SK-N-SH treated with all-trans-retinoic acid at 6 μM for 48 hours (cell line): ENCODE results near the gene DUOX2.

Source experiments
- ATAC-seq: fragments of 200-7000 bp; cut with Tn5 transposase; 3 replicates; pipeline ENCODE4 v1.9.1; 2020; ENCODE audit warnings: mild to moderate bottlenecking, moderate library complexity
- ARNTL ChIP-seq: fragments of 450-650 bp; formaldehyde crosslinking; IDR thresholded peaks from 2 replicates; pipeline ENCODE4 v1.5.0; 2020; ENCODE audit warnings: low read depth, mild to moderate bottlenecking, moderate library complexity, borderline replicate concordance
- CREB5 ChIP-seq: fragments of 250-450 bp; sonication (Bioruptor Pico); IDR thresholded peaks from 2 replicates; pipeline ENCODE4 v1.5.1; 2020; ENCODE audit warnings: low read depth, mild to moderate bottlenecking, moderate library complexity
- CSDC2 ChIP-seq: fragments of 250-450 bp; sonication (Bioruptor Pico); IDR thresholded peaks from 2 replicates; pipeline ENCODE4 v1.5.0; 2020; ENCODE audit warnings: mild to moderate bottlenecking, moderate library complexity
- CSRNP3 ChIP-seq: fragments of 250-450 bp; sonication (Bioruptor Pico); IDR thresholded peaks from 2 replicates; pipeline ENCODE4 v1.5.1; 2021; ENCODE audit warnings: mild to moderate bottlenecking, moderate library complexity
- ESRRG ChIP-seq: fragments of 250-450 bp; sonication (Bioruptor Pico); IDR thresholded peaks from 2 replicates; pipeline ENCODE4 v1.6.1; 2021; ENCODE audit warnings: mild to moderate bottlenecking
- GLIS3 ChIP-seq: fragments of 250-450 bp; sonication (Bioruptor Pico); IDR thresholded peaks from 2 replicates; pipeline ENCODE4 v1.5.0; 2020; ENCODE audit warnings: mild to moderate bottlenecking, moderate library complexity
- ISL1 ChIP-seq: fragments of 250-450 bp; sonication (Bioruptor Pico); IDR thresholded peaks from 2 replicates; pipeline ENCODE4 v2.1.2; 2022; ENCODE audit warnings: mild to moderate bottlenecking, moderate library complexity
- OSR1 ChIP-seq: fragments of 250-450 bp; sonication (Bioruptor Pico); IDR thresholded peaks from 2 replicates; pipeline ENCODE4 v1.8.0; 2022; ENCODE audit warnings: moderate library complexity, mild to moderate bottlenecking, inconsistent platforms
- PATZ1 ChIP-seq: fragments of 250-450 bp; sonication (Bioruptor Pico); IDR thresholded peaks from 2 replicates; pipeline ENCODE4 v1.8.0; 2020; ENCODE audit warnings: mild to moderate bottlenecking, moderate library complexity, borderline replicate concordance
- POU6F1 ChIP-seq: fragments of 250-450 bp; sonication (Bioruptor Pico); IDR thresholded peaks from 2 replicates; pipeline ENCODE4 v1.8.0; 2021; ENCODE audit warnings: low read depth, mild to moderate bottlenecking, moderate library complexity, borderline replicate concordance
- PPARA ChIP-seq: fragments of 250-450 bp; sonication (Bioruptor Pico); IDR thresholded peaks from 2 replicates; pipeline ENCODE4 v1.5.0; 2020; ENCODE audit warnings: mild to moderate bottlenecking, borderline replicate concordance
- RARB ChIP-seq: fragments of 250-450 bp; sonication (Bioruptor Pico); IDR thresholded peaks from 2 replicates; pipeline ENCODE4 v1.8.0; 2021; ENCODE audit warnings: mild to moderate bottlenecking, moderate library complexity
- SNAI2 ChIP-seq: fragments of 250-450 bp; sonication (Bioruptor Pico); IDR thresholded peaks from 2 replicates; pipeline ENCODE4 v1.5.0; 2020; ENCODE audit warnings: mild to moderate bottlenecking, moderate library complexity
- TCF4 ChIP-seq: fragments of 250-450 bp; sonication (Bioruptor Pico); IDR thresholded peaks from 2 replicates; pipeline ENCODE4 v1.8.0; 2021; ENCODE audit warnings: mild to moderate bottlenecking, moderate library complexity, borderline replicate concordance
- TSHZ2 ChIP-seq: fragments of 250-450 bp; sonication (Bioruptor Pico); IDR thresholded peaks from 2 replicates; pipeline ENCODE4 v1.5.0; 2020; ENCODE audit warnings: mild to moderate bottlenecking, moderate library complexity
- ZC3H10 ChIP-seq: fragments of 250-450 bp; sonication (Bioruptor Pico); IDR thresholded peaks from 2 replicates; pipeline ENCODE4 v1.5.1; 2021; ENCODE audit warnings: mild to moderate bottlenecking, moderate library complexity
- ZFP3 ChIP-seq: fragments of 250-450 bp; sonication (Bioruptor Pico); IDR thresholded peaks from 2 replicates; pipeline ENCODE4 v1.5.0; 2020; ENCODE audit warnings: mild to moderate bottlenecking, moderate library complexity
- ZFP30 ChIP-seq: fragments of 450-650 bp; formaldehyde crosslinking; IDR thresholded peaks from 2 replicates; pipeline ENCODE4 v1.5.0; 2022; ENCODE audit warnings: mild to moderate bottlenecking, moderate library complexity
- ZNF565 ChIP-seq: fragments of 450-650 bp; formaldehyde crosslinking; conservative IDR thresholded peaks from 2 replicates; pipeline ENCODE4 v1.5.0; 2020; ENCODE audit warnings: low read depth, mild to moderate bottlenecking, moderate library complexity

DUOX2 gene

GRCh38 chr15:45114076-45114750, at the start of gene DUOX2, which contains the start of gene DUOXA2:
Gene DUOX2, minus strand, starts transcription at chr15:45114172. Its CDS starts 761 bp downstream, at chr15:45113411.
Gene DUOXA2, plus strand, starts transcription at chr15:45114326. Its CDS starts 280 bp downstream, at chr15:45114606.
- TF ChIP-seq CSRNP3 = no peak
- no peak for TF ChIP-seq ISL1 (CRISPR knock-in tag)
- no peak for TF ChIP-seq PPARA (CRISPR knock-in tag)
- TF ChIP-seq OSR1 = no peak
- no peak for TF ChIP-seq TSHZ2 (CRISPR knock-in tag)
- no peak for TF ChIP-seq ZC3H10 (CRISPR knock-in tag)
- TF ChIP-seq ZFP3 (CRISPR knock-in tag) = no peak
- TF ChIP-seq GLIS3 (CRISPR knock-in tag) = no peak
- TF ChIP-seq POU6F1 (CRISPR knock-in tag) = no peak
- no peak for TF ChIP-seq RARB
- TF ChIP-seq ZNF565 (CRISPR knock-in tag) = no peak
- no peak for TF ChIP-seq ESRRG (CRISPR knock-in tag)
- TF ChIP-seq CSDC2 (CRISPR knock-in tag) = no peak
- TF ChIP-seq, all 23 proteins: peak for 0
- no peak for ATAC-seq

- no peak for ATAC-seq
- TF ChIP-seq TSHZ2 (CRISPR knock-in tag) = no peak
- no peak for TF ChIP-seq TCF4 (CRISPR knock-in tag)
- no peak for TF ChIP-seq CREB5 (CRISPR knock-in tag)
- TF ChIP-seq ARNTL (CRISPR knock-in tag) = no peak
- no peak for TF ChIP-seq ZFP30 (CRISPR knock-in tag)
- TF ChIP-seq CSDC2 (CRISPR knock-in tag) = no peak
- TF ChIP-seq PATZ1 = no peak
- no peak for TF ChIP-seq ZNF565 (CRISPR knock-in tag)
- no peak for TF ChIP-seq GLIS3 (CRISPR knock-in tag)
- no peak for TF ChIP-seq SNAI2 (CRISPR knock-in tag)
- no peak for TF ChIP-seq RARB
- TF ChIP-seq ESRRG (CRISPR knock-in tag) = no peak
- TF ChIP-seq POU6F1 (CRISPR knock-in tag) = no peak
These were observed 49.5 kb upstream of the DUOX2 start for GRCh38 chr15:45163508-45163856.
